ENCODE data around the gene PPP1R18. TPM values are rescaled to one million over a fixed set of nuclear protein-coding genes. Genes with fewer than 3 reads are reported as not detected.

The PPP1R18 gene
- total RNA-seq, 2 experiments from 2014 or later, result 112 to 115 TPM

GRCh38 chr6:30684386-30685156, 1.9 kb downstream of the PPP1R18 start:
- CTCF ChIA-PET, result interaction anchor here (0.8 to 1.8 kb wide), 5 partner anchors 11 to 140 kb away, joined by 3 to 7 read pairs (median 5); no protein-coding TSS in a partner anchor
- no peaks in the 10 kb centered on the region for H3K27me3 Mint-ChIP-seq (ENCODE audit: low read depth)
- H3K27ac Mint-ChIP-seq, result peak overlapping the region; percentile 100
- intact Hi-C loops (cut with micrococcal nuclease), result loop anchor here (2.0 to 5.0 kb wide), 2 partner anchors 38 to 357 kb away; partner anchors contain the start of genes C6orf136 and TRIM39
- peak; percentile 82 for DNase-seq
- peak overlapping the region; percentile 96 for H3K4me3 Mint-ChIP-seq
- peaks cover 66% of the 10 kb centered on the region for H3K36me3 Mint-ChIP-seq (ENCODE audit: low read depth)
- H3K4me1 Mint-ChIP-seq (ENCODE audit: low read depth), result peaks cover 34% of the 10 kb centered on the region
- H3K9me3 Mint-ChIP-seq, result no peaks in the 10 kb centered on the region

- intact Hi-C loops (cut with micrococcal nuclease), result loop anchor here (2.0 kb wide), 2 partner anchors 37 to 145 kb away; partner anchors contain the start of gene C6orf136
- CTCF ChIA-PET, result interaction anchor here (1.8 to 13.4 kb wide), 2 partner anchors 39 to 46 kb away, joined by 7 to 346 read pairs; partner anchors contain the start of gene TUBB
- no peaks in the 10 kb centered on the region for H3K27me3 Mint-ChIP-seq (ENCODE audit: low read depth)
- peaks cover 30% of the 10 kb centered on the region for H3K4me1 Mint-ChIP-seq (ENCODE audit: low read depth)
- peak overlapping the region; percentile 96 for H3K4me3 Mint-ChIP-seq
- peaks cover 71% of the 10 kb centered on the region for H3K36me3 Mint-ChIP-seq (ENCODE audit: low read depth)
- no peak for DNase-seq
- H3K27ac Mint-ChIP-seq, result peak overlapping the region; percentile 100
- H3K9me3 Mint-ChIP-seq, result no peaks in the 10 kb centered on the region
These were observed 2.5 kb downstream of the PPP1R18 start for GRCh38 chr6:30683980-30684338.

GRCh38 chr6:30683183-30683979, 3.1 kb downstream of the PPP1R18 start:
- Mint-ChIP-seq H3K4me1 (ENCODE audit: low read depth) (peaks cover 27% of the 10 kb centered on the region), H3K27ac (peak overlapping the region; percentile 100), H3K9me3 (no peaks in the 10 kb centered on the region), H3K36me3 (ENCODE audit: low read depth) (peaks cover 74% of the 10 kb centered on the region), H3K4me3 (peak overlapping the region; percentile 96), H3K27me3 (ENCODE audit: low read depth) (no peaks in the 10 kb centered on the region)
- peak; percentile 23 for DNase-seq
- CTCF ChIA-PET, result interaction anchor here (13.4 kb wide), 1 partner anchor 46 kb away, joined by 346 read pairs; the partner anchor contains the start of gene TUBB
- intact Hi-C loops (cut with micrococcal nuclease), result loop anchor here (2.0 kb wide), 1 partner anchor 145 kb away; no protein-coding TSS in a partner anchor

- peak; percentile 94 for DNase-seq
- Mint-ChIP-seq H3K27ac (peak overlapping the region; percentile 100), H3K36me3 (ENCODE audit: low read depth) (peaks cover 74% of the 10 kb centered on the region), H3K9me3 (no peaks in the 10 kb centered on the region), H3K4me3 (peak overlapping the region; percentile 96), H3K27me3 (ENCODE audit: low read depth) (no peaks in the 10 kb centered on the region), H3K4me1 (ENCODE audit: low read depth) (peaks cover 18% of the 10 kb centered on the region)
- intact Hi-C loops (cut with micrococcal nuclease), result loop anchor here (1.0 to 2.0 kb wide), 6 partner anchors 35 to 192 kb away; partner anchors contain the start of genes GNL1, MDC1, MRPS18B and PPP1R10
- CTCF ChIA-PET, result interaction anchor here (0.6 to 13.4 kb wide), 9 partner anchors 10 to 199 kb away, joined by 3 to 346 read pairs (median 3); partner anchors contain the start of genes DHX16, MDC1 and TUBB
These were observed 4.0 kb downstream of the PPP1R18 start for GRCh38 chr6:30682143-30683117.

GRCh38 chr6:30681766-30682142, 4.7 kb downstream of the PPP1R18 start:
- DNase-seq, result no peak
- intact Hi-C loops (cut with micrococcal nuclease), result loop anchor here (1.0 to 2.0 kb wide), 7 partner anchors 36 to 405 kb away; partner anchors contain the start of genes GNL1, MDC1, MRPS18B and PPP1R10
- CTCF ChIA-PET, result interaction anchor here (0.6 to 13.4 kb wide), 10 partner anchors 9 to 198 kb away, joined by 3 to 346 read pairs (median 4); partner anchors contain the start of genes DHX16, MDC1, NRM and TUBB
- Mint-ChIP-seq H3K4me1 (ENCODE audit: low read depth) (peaks cover 18% of the 10 kb centered on the region), H3K4me3 (peak overlapping the region; percentile 96), H3K27ac (peak overlapping the region; percentile 100), H3K36me3 (ENCODE audit: low read depth) (peaks cover 81% of the 10 kb centered on the region), H3K9me3 (no peaks in the 10 kb centered on the region), H3K27me3 (ENCODE audit: low read depth) (no peaks in the 10 kb centered on the region)

DNA sequence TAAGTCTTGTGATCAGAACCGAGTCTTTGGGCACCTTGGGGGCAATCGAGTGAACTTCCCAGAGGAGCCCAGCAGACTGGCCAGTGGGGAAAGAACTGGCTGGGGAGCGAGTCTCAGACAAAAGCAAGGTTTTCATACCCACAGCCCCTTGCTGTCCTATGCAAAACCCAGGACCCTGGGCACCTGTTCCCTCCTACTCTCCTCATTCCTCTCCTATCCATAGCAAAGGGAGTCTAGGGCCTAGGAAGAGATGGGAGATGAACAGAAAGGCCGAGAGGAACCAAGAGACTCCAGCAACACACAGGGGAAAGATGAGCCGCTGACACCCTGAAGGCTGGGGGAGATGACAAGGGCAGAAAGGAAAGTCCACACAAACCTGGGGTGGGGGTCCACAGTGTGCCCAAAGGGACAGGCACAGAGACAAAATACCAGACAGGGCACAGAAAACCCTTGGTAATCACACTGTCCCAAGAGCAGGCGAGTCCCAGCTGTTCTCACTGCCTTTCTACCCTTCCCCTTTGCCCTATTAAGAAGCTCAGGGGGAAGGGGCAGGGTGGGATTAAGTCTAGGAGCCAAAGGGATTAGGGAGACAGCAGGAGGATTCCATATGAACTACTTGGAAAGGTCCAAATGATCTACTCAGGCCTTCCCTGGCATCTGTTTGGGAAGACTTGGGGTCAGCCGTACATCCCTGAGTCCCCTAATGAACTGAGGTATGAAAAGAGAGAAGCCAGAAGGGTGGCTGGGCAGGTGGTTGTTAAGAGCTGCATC, 6.5 kb downstream of the PPP1R18 start:
- intact Hi-C loops (cut with micrococcal nuclease), result loop anchor here (1.0 to 2.0 kb wide), 4 partner anchors 51 to 407 kb away; partner anchors contain the start of gene VARS2
- peak overlapping the region; percentile 96 for H3K4me3 Mint-ChIP-seq
- peak overlapping the region; percentile 100 for H3K27ac Mint-ChIP-seq
- no peaks in the 10 kb centered on the region for H3K9me3 Mint-ChIP-seq
- H3K27me3 Mint-ChIP-seq (ENCODE audit: low read depth), result no peaks in the 10 kb centered on the region
- peak; percentile 13 for DNase-seq
- CTCF ChIA-PET, result interaction anchor here (0.6 to 13.4 kb wide), 15 partner anchors 8 to 918 kb away, joined by 3 to 346 read pairs (median 6); partner anchors contain the start of genes DHX16, NRM and TUBB
- peaks cover 78% of the 10 kb centered on the region for H3K36me3 Mint-ChIP-seq (ENCODE audit: low read depth)
- peaks cover 21% of the 10 kb centered on the region for H3K4me1 Mint-ChIP-seq (ENCODE audit: low read depth)

GRCh38 chr6:30678964-30679726, 7.3 kb downstream of the PPP1R18 start:
- Mint-ChIP-seq H3K4me1 (ENCODE audit: low read depth) (peaks cover 21% of the 10 kb centered on the region), H3K27me3 (ENCODE audit: low read depth) (no peaks in the 10 kb centered on the region), H3K36me3 (ENCODE audit: low read depth) (peaks cover 73% of the 10 kb centered on the region), H3K4me3 (peak overlapping the region; percentile 96), H3K27ac (peak overlapping the region; percentile 100), H3K9me3 (no peaks in the 10 kb centered on the region)
- intact Hi-C loops (cut with micrococcal nuclease), result loop anchor here (1.0 kb wide), 3 partner anchors 52 to 235 kb away; partner anchors contain the start of gene VARS2
- CTCF ChIA-PET, result interaction anchor here (0.6 to 13.4 kb wide), 25 partner anchors 9 to 412 kb away, joined by 3 to 346 read pairs (median 5); partner anchors contain the start of genes ATAT1, MDC1, MRPS18B and PPP1R10
- peak; percentile 95 for DNase-seq

DNA sequence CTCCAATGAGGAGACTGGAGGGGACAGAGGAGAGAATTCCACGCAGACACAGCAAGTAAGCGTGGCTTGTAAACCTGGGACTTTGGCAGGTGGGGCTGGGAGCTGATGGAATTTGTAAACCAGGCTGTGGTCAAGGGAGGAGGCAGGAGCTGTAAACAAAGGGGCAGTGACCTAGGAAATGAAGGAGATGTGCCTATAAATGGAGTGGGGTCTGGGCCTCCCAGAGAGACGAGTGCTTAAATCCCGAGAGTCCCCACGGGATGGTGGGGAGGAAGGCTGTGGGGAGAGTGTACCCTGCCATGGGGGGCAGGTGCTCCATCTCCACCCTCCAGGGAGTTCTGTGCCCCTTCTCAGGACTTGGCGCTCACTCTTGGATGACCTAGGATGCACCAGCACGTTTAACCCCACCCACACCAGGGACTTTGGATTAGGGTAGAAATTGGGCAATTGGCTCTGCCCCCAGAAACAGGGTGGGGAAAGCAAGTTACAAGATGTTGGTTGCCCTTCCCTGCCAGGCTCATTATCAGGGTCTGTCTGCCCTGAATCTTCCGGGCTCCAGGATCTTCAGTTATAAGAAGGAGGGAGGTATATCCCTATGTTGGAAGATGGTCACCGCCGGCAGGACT, 9.7 kb downstream of the PPP1R18 start:
- Mint-ChIP-seq H3K4me3 (no peak overlapping the region), H3K9me3 (no peaks in the 10 kb centered on the region), H3K27ac (peak overlapping the region; percentile 53), H3K36me3 (ENCODE audit: low read depth) (peaks cover 51% of the 10 kb centered on the region), H3K4me1 (ENCODE audit: low read depth) (peaks cover 30% of the 10 kb centered on the region), H3K27me3 (ENCODE audit: low read depth) (no peaks in the 10 kb centered on the region)
- CTCF ChIA-PET, result interaction anchor here (0.6 to 13.4 kb wide), 3 partner anchors 53 to 135 kb away, joined by 3 to 346 read pairs (median 4); partner anchors contain the start of gene TUBB
- intact Hi-C loops (cut with micrococcal nuclease), result no loop called here
- DNase-seq, result no peak

DNA sequence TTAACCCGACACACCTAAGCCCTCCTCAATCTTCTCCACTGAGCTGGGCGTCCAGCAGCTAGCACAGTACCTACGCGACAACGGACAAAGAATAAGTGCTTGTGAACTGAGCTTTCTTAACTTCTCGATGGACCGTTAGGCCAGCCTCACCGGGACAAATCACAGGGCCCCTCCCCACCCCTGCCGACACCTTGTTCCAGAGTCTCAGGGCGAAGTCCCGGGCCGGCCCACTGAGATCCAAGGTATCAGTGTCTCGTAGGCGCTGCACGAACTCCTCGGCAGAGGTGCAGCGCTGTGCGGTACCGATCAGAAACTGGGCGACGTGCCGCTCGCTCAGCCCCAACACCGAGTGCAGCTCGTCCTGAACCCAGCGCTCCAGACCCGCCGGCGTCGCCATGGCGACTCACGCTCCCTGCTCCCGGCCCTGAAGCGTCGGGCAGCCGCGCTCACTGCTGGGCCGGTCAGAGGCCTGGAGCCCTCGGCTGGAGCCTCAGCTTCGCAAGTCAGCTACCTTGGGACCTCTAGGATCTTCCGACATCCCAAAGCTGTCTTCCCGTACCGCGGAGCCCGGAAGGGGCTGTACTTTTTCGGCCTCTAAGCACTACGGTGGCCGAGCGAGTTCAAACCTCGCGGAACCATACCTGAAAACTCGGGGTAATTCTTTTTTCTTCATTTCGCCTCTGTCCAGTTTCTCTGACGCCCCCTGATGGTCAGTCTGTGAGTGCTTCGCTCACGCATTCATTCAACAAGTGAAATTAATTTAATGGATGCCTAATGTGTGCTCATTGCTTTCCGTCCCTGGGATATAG, 13.8 kb downstream of the PPP1R18 start, which contains the start of gene DHX16:
DHX16 (minus strand) TSS at position 562 of the 809 bp plus-strand sequence; CDS start at position 397, 165 bp downstream.
- intact Hi-C loops (cut with micrococcal nuclease), result loop anchor here (1.0 to 2.0 kb wide), 5 partner anchors 26 to 190 kb away; partner anchors contain the start of genes ATAT1, C6orf136, MRPS18B and PPP1R10
- peaks cover 26% of the 10 kb centered on the region for H3K4me1 Mint-ChIP-seq (ENCODE audit: low read depth)
- H3K9me3 Mint-ChIP-seq, result no peaks in the 10 kb centered on the region
- peaks cover 20% of the 10 kb centered on the region for H3K36me3 Mint-ChIP-seq (ENCODE audit: low read depth)
- no peaks in the 10 kb centered on the region for H3K27me3 Mint-ChIP-seq (ENCODE audit: low read depth)
- peak within 1 kb of the TSS; percentile 80 for H3K27ac Mint-ChIP-seq
- DNase-seq, result peak; percentile 94
- CTCF ChIA-PET, result interaction anchor here (0.6 to 13.4 kb wide), 15 partner anchors 8 to 407 kb away, joined by 3 to 346 read pairs (median 3); partner anchors contain the start of gene TUBB
- H3K4me3 Mint-ChIP-seq, result peak within 1 kb of the TSS; percentile 80

Measured in activated naive CD4-positive, alpha-beta T cell treated with anti-CD3 and anti-CD28 coated beads for 36 hours (primary cell).